ENCODE results near the gene PSMD5. TPM values are rescaled to one million over a fixed set of nuclear protein-coding genes. Genes with fewer than 3 reads are reported as not detected.

The PSMD5 gene
- total RNA-seq, 1 experiment from 2014 or later: 53.0 TPM

GRCh38 chr9:120865809-120866208 lies 23.1 kb upstream of the PSMD5 start:
- no peak for DNase-seq (ENCODE audit: low read depth, low spot score)
- Histone ChIP-seq H3K36me3 (ENCODE audit: control insufficient read depth, insufficient read depth, low read length) (peaks cover 2% of the 10 kb centered on the region; the same call in 1 of the 2 replicates), H3K4me3 (ENCODE audit: low read depth in 2 of 2, low read length in 2 of 2) (no peak overlapping the region), H3K27ac (ENCODE audit: low read length) (no peak overlapping the region), H3K9me3 (ENCODE audit: control insufficient read depth, insufficient read depth, low read depth, low read length) (no peaks in the 10 kb centered on the region), H3K27me3 (ENCODE audit: control insufficient read depth, insufficient read depth, low read length) (no peaks in the 10 kb centered on the region), H3K4me1 (ENCODE audit: control insufficient read depth, insufficient read depth, low read length) (peaks cover 16% of the 10 kb centered on the region)
- no peak for TF ChIP-seq CTCF (IDR thresholded peaks at IDR 0.05)
- TF ChIP-seq POLR2AphosphoS5 (IDR thresholded peaks at IDR 0.05; ENCODE audit: low read depth, low read length): no peak
- no peak for TF ChIP-seq REST (IDR thresholded peaks at IDR 0.05; ENCODE audit: insufficient read depth in 1 of 2, low read depth in 2 of 2, low read length in 1 of 2)
- no peak for TF ChIP-seq SIN3A (IDR thresholded peaks at IDR 0.05; ENCODE audit: borderline replicate concordance, insufficient read depth, low read depth, low read length)
- TF ChIP-seq TCF7L2 (IDR thresholded peaks at IDR 0.05; ENCODE audit: low read depth, low read length): no peak
- ChIA-PET CTCF (no interaction called here), POLR2A (no interaction called here)
- intact Hi-C loops (cut with micrococcal nuclease; ENCODE audit: unreplicated experiment) (no loop called here), in situ Hi-C loops (cut with HindIII; ENCODE audit: low pct_unique_long_range_greater_than_20kb, low sequenced_read_pairs) (no loop called here)
- BruUV-seq (replicated peaks): no TSS peak
- no peak for ATAC-seq

GRCh38 chr9:120865176-120865575 lies 22.5 kb upstream of the PSMD5 start:
- H3K36me3 ChIP-seq (ENCODE audit: control insufficient read depth, insufficient read depth, low read length): peaks cover 2% of the 10 kb centered on the region; the same call in 1 of the 2 replicates

More at GRCh38 chr9:120865176-120865575, 22.5 kb upstream of the PSMD5 start:
- Histone ChIP-seq H3K9me3 (ENCODE audit: control insufficient read depth, insufficient read depth, low read depth, low read length) (no peaks in the 10 kb centered on the region), H3K27me3 (ENCODE audit: control insufficient read depth, insufficient read depth, low read length) (no peaks in the 10 kb centered on the region), H3K4me1 (ENCODE audit: control insufficient read depth, insufficient read depth, low read length) (peaks cover 14% of the 10 kb centered on the region), H3K4me3 (ENCODE audit: low read depth in 2 of 2, low read length in 2 of 2) (no peak overlapping the region), H3K27ac (ENCODE audit: low read length) (no peak overlapping the region)
- ATAC-seq (no peak), DNase-seq (ENCODE audit: low read depth, low spot score) (no peak)
- in situ Hi-C loops (cut with HindIII; ENCODE audit: low pct_unique_long_range_greater_than_20kb, low sequenced_read_pairs): no loop called here
- ChIA-PET CTCF (no interaction called here), POLR2A (no interaction called here)
- BruUV-seq (replicated peaks): no TSS peak
- TF ChIP-seq REST (IDR thresholded peaks at IDR 0.05; ENCODE audit: insufficient read depth in 1 of 2, low read depth in 2 of 2, low read length in 1 of 2) (no peak), CTCF (IDR thresholded peaks at IDR 0.05) (no peak), SIN3A (IDR thresholded peaks at IDR 0.05; ENCODE audit: borderline replicate concordance, insufficient read depth, low read depth, low read length) (no peak), POLR2AphosphoS5 (IDR thresholded peaks at IDR 0.05; ENCODE audit: low read depth, low read length) (no peak), TCF7L2 (IDR thresholded peaks at IDR 0.05; ENCODE audit: low read depth, low read length) (no peak)
- intact Hi-C loops (cut with micrococcal nuclease; ENCODE audit: unreplicated experiment): no loop called here
